Panc1 (cell line): Measurements from ENCODE around the gene ROBO1. TPM values are rescaled to one million over a fixed set of nuclear protein-coding genes. Genes with fewer than 3 reads are reported as not detected.

Source experiments
- ATAC-seq: fragments of 200-7000 bp; cut with Tn5 transposase; 2 replicates; pipeline ENCODE4 v1.9.1; 2020; ENCODE audit warnings: mild to moderate bottlenecking, moderate library complexity
- BruUV-seq: library from RNA; stranded (reverse); fragments of 400-500 nt; replicated peaks from 2 replicates; lab custom pipeline; 2021; lab: Mats Ljungman, UMichigan
- CTCF ChIA-PET: fragments of 300-600 bp; sonication (Branson Sonifier 250); formaldehyde crosslinking; loops from one replicate; lab custom pipeline; 2022; ENCODE audit warnings: antibody characterized with exemption; lab: Charles Lee
- POLR2A ChIA-PET: fragments of 300-600 bp; sonication (Branson Sonifier 250); formaldehyde crosslinking; loops from one replicate; lab custom pipeline; 2022; ENCODE audit warnings: antibody characterized with exemption; lab: Charles Lee
- DNase-seq: peaks from one replicate; pipeline ENCODE4 v3.0.0-alpha.2; 2010; ENCODE audit warnings: low read depth, low spot score
- H3K27ac ChIP-seq: 2 replicates; pipeline ENCODE4 v1.5.1; 2011; ENCODE audit warnings: mild to moderate bottlenecking, low read length, inconsistent platforms
- H3K27me3 ChIP-seq: fragments of 200-500 bp; sonication (Bioruptor generic); 2 replicates; pipeline ENCODE4 v1.6.0; 2014; ENCODE audit warnings: low read length, inconsistent platforms; ENCODE audit not compliant: control insufficient read depth, insufficient read depth
- H3K36me3 ChIP-seq: fragments of 200-500 bp; sonication (Bioruptor generic); 2 replicates; pipeline ENCODE4 v1.5.1; 2014; ENCODE audit warnings: inconsistent platforms, mild to moderate bottlenecking, low read length, moderate library complexity; ENCODE audit not compliant: control insufficient read depth, insufficient read depth
- H3K4me1 ChIP-seq: 2 replicates; pipeline ENCODE4 v1.5.1; 2011; ENCODE audit warnings: inconsistent platforms, mild to moderate bottlenecking, low read length, moderate library complexity; ENCODE audit not compliant: control insufficient read depth, insufficient read depth
- H3K4me3 ChIP-seq, 2 experiments: 2 replicates each; pipeline ENCODE4 v1.5.1; 2011 to 2012; ENCODE audit warnings: low read depth in 2 of 2, low read length in 2 of 2, mild to moderate bottlenecking in 2 of 2, inconsistent platforms in 1 of 2, moderate library complexity in 1 of 2
- H3K9me3 ChIP-seq: fragments of 200-500 bp; sonication (Bioruptor generic); 2 replicates; pipeline ENCODE4 v1.5.1; 2014; ENCODE audit warnings: low read depth, mild to moderate bottlenecking, inconsistent platforms, low read length, moderate library complexity; ENCODE audit not compliant: control insufficient read depth, insufficient read depth
- CTCF ChIP-seq: fragments of 450-650 bp; IDR thresholded peaks from 2 replicates; pipeline ENCODE4 v1.5.1; 2017; ENCODE audit warnings: mild to moderate bottlenecking
- POLR2AphosphoS5 ChIP-seq: IDR thresholded peaks from 2 replicates; pipeline ENCODE4 v1.6.1; 2012; ENCODE audit warnings: mild to moderate bottlenecking, low read depth, low read length, moderate library complexity
- SIN3A ChIP-seq: IDR thresholded peaks from 2 replicates; pipeline ENCODE4 v1.6.1; 2012; ENCODE audit warnings: low read depth, mild to moderate bottlenecking, low read length, moderate library complexity, borderline replicate concordance; ENCODE audit not compliant: insufficient read depth
- TCF7L2 ChIP-seq: IDR thresholded peaks from 2 replicates; pipeline ENCODE4 v1.6.1; 2011; ENCODE audit warnings: mild to moderate bottlenecking, low read depth, low read length, inconsistent platforms
- in situ Hi-C: cut with HindIII; loops from 2 replicates; pipeline ENCODE4 v1.10.0; 2016; ENCODE audit warnings: low sequenced_read_pairs, low pct_unique_long_range_greater_than_20kb
- intact Hi-C: fragments of 100-400 bp; cut with micrococcal nuclease; formaldehyde crosslinking; loops from one replicate; pipeline ENCODE4 v1.10.0; 2022; ENCODE audit not compliant: unreplicated experiment
- total RNA-seq: library from RNA; stranded (reverse); gene quantifications from one replicate; pipeline ENCODE4 v1.2.1, GENCODE V29; 2021; ENCODE audit not compliant: unreplicated experiment
- TF ChIP-seq, protein P1 (sequence below), 2 experiments: IDR thresholded peaks; 2 replicates each; pipeline ENCODE4 v1.6.1; 2011 to 2012; ENCODE audit warnings: low read depth in 2 of 2, control low read depth in 1 of 2, low read length in 1 of 2, mild to moderate bottlenecking in 1 of 2, moderate library complexity in 1 of 2; ENCODE audit not compliant: insufficient read depth in 1 of 2

The ROBO1 gene
- total RNA-seq, 1 experiment from 2014 or later: 61.6 TPM

DNA sequence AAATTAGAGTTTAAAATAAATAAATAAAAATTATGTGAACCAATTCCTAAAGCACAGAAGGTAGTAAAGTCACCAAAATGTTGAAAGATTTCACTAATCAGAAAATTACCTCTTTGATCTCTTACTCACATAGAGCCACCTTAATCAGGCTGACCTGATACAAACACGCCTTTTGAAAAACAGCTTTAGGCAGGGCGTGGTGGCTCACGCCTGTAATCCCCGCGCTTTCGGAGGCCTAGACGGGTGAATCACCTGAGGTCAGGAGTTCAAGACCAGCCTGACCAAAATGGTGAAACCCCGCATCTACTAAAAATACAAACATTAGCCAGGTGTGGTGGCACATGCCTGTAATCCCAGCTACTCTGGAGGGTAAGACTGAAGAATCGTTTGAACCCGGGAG is 1197.3 kb downstream of the ROBO1 start:
- BruUV-seq: no TSS peak
- in situ Hi-C loops: no loop called here

DNA sequence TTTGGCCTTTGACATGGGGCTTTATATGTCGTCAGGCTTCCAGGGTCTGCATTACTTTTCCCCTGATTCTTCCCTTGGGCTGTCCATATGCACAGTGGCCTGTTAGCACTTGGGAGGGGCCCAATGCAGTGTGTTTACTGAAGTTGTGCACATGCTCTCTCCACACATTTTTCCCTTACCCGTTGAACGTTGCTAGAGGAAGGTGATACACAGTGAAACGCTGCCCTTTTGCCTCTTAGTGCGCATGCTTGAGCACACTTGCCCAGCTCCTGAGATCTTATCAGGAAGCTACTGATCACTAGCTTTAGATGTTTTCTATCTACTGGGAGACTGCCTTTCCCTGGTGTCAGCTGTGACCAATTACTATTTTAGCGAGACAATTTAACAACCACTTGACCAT is 1198.0 kb downstream of the ROBO1 start:
- CTCF ChIA-PET: no interaction called here
- no peak for ATAC-seq
- in situ Hi-C loops: no loop called here
- no peaks in the 10 kb centered on the region for H3K4me1 ChIP-seq
- H3K9me3 ChIP-seq: no peaks in the 10 kb centered on the region
- H3K4me3 ChIP-seq: no peak overlapping the region
- POLR2A ChIA-PET: no interaction called here
- no peak for DNase-seq
- BruUV-seq: no TSS peak
- H3K27ac ChIP-seq: no peak overlapping the region
- intact Hi-C loops: no loop called here
- TF ChIP-seq TCF7L2: no peak
- TF ChIP-seq CTCF: no peak
- TF ChIP-seq SIN3A: no peak
- TF ChIP-seq, protein P1, sequence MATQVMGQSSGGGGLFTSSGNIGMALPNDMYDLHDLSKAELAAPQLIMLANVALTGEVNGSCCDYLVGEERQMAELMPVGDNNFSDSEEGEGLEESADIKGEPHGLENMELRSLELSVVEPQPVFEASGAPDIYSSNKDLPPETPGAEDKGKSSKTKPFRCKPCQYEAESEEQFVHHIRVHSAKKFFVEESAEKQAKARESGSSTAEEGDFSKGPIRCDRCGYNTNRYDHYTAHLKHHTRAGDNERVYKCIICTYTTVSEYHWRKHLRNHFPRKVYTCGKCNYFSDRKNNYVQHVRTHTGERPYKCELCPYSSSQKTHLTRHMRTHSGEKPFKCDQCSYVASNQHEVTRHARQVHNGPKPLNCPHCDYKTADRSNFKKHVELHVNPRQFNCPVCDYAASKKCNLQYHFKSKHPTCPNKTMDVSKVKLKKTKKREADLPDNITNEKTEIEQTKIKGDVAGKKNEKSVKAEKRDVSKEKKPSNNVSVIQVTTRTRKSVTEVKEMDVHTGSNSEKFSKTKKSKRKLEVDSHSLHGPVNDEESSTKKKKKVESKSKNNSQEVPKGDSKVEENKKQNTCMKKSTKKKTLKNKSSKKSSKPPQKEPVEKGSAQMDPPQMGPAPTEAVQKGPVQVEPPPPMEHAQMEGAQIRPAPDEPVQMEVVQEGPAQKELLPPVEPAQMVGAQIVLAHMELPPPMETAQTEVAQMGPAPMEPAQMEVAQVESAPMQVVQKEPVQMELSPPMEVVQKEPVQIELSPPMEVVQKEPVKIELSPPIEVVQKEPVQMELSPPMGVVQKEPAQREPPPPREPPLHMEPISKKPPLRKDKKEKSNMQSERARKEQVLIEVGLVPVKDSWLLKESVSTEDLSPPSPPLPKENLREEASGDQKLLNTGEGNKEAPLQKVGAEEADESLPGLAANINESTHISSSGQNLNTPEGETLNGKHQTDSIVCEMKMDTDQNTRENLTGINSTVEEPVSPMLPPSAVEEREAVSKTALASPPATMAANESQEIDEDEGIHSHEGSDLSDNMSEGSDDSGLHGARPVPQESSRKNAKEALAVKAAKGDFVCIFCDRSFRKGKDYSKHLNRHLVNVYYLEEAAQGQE (IDR thresholded peaks at IDR 0.05; ENCODE audit: insufficient read depth in 1 of 2, low read depth in 2 of 2, low read length in 1 of 2): no peak
- TF ChIP-seq POLR2AphosphoS5: no peak
- H3K27me3 ChIP-seq: no peaks in the 10 kb centered on the region
- no peaks in the 10 kb centered on the region for H3K36me3 ChIP-seq

More for the DNA sequence above, 1197.3 kb downstream of the ROBO1 start:
- no peaks in the 10 kb centered on the region for H3K27me3 ChIP-seq
- H3K36me3 ChIP-seq: no peaks in the 10 kb centered on the region
- intact Hi-C loops: no loop called here
- no peaks in the 10 kb centered on the region for H3K9me3 ChIP-seq
- CTCF ChIA-PET: interaction anchor here (0.7 kb wide), 1 partner anchor 10 kb away, joined by 4 read pairs; no protein-coding TSS in a partner anchor
- H3K4me1 ChIP-seq: no peaks in the 10 kb centered on the region
- TF ChIP-seq TCF7L2 (no peak), POLR2AphosphoS5 (no peak), CTCF (no peak), SIN3A (no peak)
- POLR2A ChIA-PET: no interaction called here
- H3K4me3 ChIP-seq: no peak overlapping the region
- no peak for ATAC-seq
- no peak for DNase-seq
- H3K27ac ChIP-seq: no peak overlapping the region
